ENCODE results near the gene ATG10.

- TF ChIP-seq CTCF (IDR thresholded peaks at IDR 0.05), result no peak
- TF ChIP-seq EZH2 (IDR thresholded peaks at IDR 0.05; ENCODE audit: borderline replicate concordance, insufficient read depth, low read depth, low read length, poor library complexity, severe bottlenecking), result no peak
These were observed 103.1 kb downstream of the ATG10 start for GRCh38 chr5:82074950-82075349.
